OCI-LY1 (cell line): ENCODE data around the gene CTDSPL2.

Source experiments
- H2AFZ ChIP-seq: fragments of 200-600 bp; sonication (generic), shearing (Covaris generic); 2 replicates; pipeline ENCODE4 v1.6.0; 2014; ENCODE audit warnings: antibody characterized with exemption, mild to moderate bottlenecking, low read length
- H3F3A ChIP-seq: fragments of 200-600 bp; sonication (generic), shearing (Covaris generic); 2 replicates; pipeline ENCODE4 v1.6.0; 2014; ENCODE audit warnings: mild to moderate bottlenecking, antibody characterized with exemption, low read length, moderate library complexity; ENCODE audit not compliant: insufficient read depth
- H3K27ac ChIP-seq: fragments of 200-600 bp; sonication (generic); 2 replicates; pipeline ENCODE4 v1.5.1; 2014; ENCODE audit warnings: low read length, mixed run types, mild to moderate bottlenecking, low read depth; ENCODE audit not compliant: poor library complexity, severe bottlenecking
- H3K27me3 ChIP-seq: fragments of 200-600 bp; sonication (generic); 2 replicates; pipeline ENCODE4 v1.6.0; 2014; ENCODE audit warnings: antibody characterized with exemption, mild to moderate bottlenecking, low read length, moderate library complexity; ENCODE audit not compliant: insufficient read depth
- H3K36me3 ChIP-seq: fragments of 200-600 bp; sonication (generic); 2 replicates; pipeline ENCODE4 v1.6.1; 2014; ENCODE audit warnings: mild to moderate bottlenecking, antibody characterized with exemption, low read length, moderate library complexity, mixed read lengths; ENCODE audit not compliant: insufficient read depth
- H3K4me1 ChIP-seq: fragments of 200-600 bp; sonication (generic); 2 replicates; pipeline ENCODE4 v1.5.1; 2014; ENCODE audit warnings: mild to moderate bottlenecking, low read length, moderate library complexity; ENCODE audit not compliant: insufficient read depth, severe bottlenecking
- H3K4me2 ChIP-seq: fragments of 200-600 bp; sonication (generic), shearing (Covaris generic); 2 replicates; pipeline ENCODE4 v1.6.1; 2014; ENCODE audit warnings: low read length
- H3K4me3 ChIP-seq: fragments of 200-600 bp; sonication (generic); 2 replicates; pipeline ENCODE4 v1.5.1; 2014; ENCODE audit warnings: low read length, low read depth, mild to moderate bottlenecking, mixed read lengths; ENCODE audit not compliant: poor library complexity, severe bottlenecking
- H3K79me2 ChIP-seq: fragments of 200-600 bp; shearing (Covaris generic); 2 replicates; pipeline ENCODE4 v1.6.1; 2016; ENCODE audit warnings: mixed run types, low read length, mixed read lengths; ENCODE audit not compliant: insufficient read depth
- H3K9ac ChIP-seq: fragments of 200-600 bp; sonication (generic), shearing (Covaris generic); 2 replicates; pipeline ENCODE4 v1.6.1; 2014; ENCODE audit warnings: mild to moderate bottlenecking, low read length, mixed read lengths
- H3K9me2 ChIP-seq: fragments of 200-600 bp; sonication (generic), shearing (Covaris generic); 2 replicates; pipeline ENCODE4 v1.6.1; 2014; ENCODE audit warnings: low read depth, mild to moderate bottlenecking, low read length, mixed read lengths
- H3K9me3 ChIP-seq: fragments of 200-600 bp; shearing (Covaris generic); 2 replicates; pipeline ENCODE4 v1.6.1; 2014; ENCODE audit warnings: low read length, mixed read lengths
- H4K20me1 ChIP-seq: fragments of 200-600 bp; sonication (generic), shearing (Covaris generic); 2 replicates; pipeline ENCODE4 v1.6.0; 2016; ENCODE audit warnings: mild to moderate bottlenecking, low read length; ENCODE audit not compliant: insufficient read depth
- CTCF ChIP-seq: fragments of 200-600 bp; sonication (generic), shearing (Covaris generic); IDR thresholded peaks from 2 replicates; pipeline ENCODE4 v1.5.1; 2017; ENCODE audit warnings: mild to moderate bottlenecking, antibody characterized with exemption, low read length, moderate library complexity, mixed read lengths
- EZH2 ChIP-seq: fragments of 200-600 bp; sonication (generic), shearing (Covaris generic); IDR thresholded peaks from 2 replicates; pipeline ENCODE4 v1.8.0; 2017; ENCODE audit warnings: borderline replicate concordance, mixed run types, mild to moderate bottlenecking, antibody characterized with exemption, low read length, moderate library complexity, mixed read lengths

The CTDSPL2 gene

DNA sequence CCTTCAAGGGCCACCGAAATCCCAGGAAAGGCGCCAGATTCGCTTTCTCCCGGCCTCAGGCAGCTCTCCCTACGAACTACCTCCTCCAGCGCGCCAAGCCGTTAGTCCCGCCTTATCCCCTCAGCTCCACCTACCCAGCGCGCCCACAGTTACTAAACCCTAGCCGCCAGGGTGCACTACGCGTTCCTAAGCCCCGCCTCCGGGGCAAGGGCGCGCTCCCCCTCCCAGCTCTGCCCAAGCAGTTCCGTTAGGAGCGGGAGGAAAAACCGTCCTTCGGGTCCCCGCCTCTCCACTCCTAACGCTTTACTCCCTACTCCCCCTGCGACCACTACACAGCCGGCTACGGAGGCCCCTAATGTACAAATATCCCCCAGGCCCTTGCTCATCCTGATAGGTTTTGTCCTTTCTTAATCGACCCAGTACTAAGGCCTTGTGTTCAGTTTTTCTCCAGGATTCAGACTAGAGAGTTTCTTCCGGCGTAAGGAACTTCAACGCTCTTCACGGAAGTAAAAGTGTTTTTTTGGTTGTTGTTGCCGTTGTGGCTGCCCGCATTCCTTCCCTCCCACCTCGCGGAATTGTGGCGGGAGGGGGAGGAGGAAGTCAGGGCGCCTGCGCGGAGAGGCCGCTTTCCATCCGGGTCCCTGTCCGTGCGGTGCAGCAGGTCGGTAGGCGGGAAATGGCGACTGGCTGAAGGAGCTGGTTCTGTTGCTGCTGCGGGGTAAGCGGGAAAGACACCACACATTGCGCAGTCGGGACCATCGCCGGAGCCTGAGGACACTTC, at the start of gene CTDSPL2:
Gene CTDSPL2 (plus strand): TSS at position 655 of the 781 bp plus-strand sequence. CDS start 31,386 bp downstream, outside the sequence.
- H3K9me2 ChIP-seq, result no peaks in the 10 kb centered on the region
- H4K20me1 ChIP-seq, result no peaks in the 10 kb centered on the region
- H3K4me3 ChIP-seq, result peak within 1 kb of the TSS; percentile 93
- peaks cover 7% of the 10 kb centered on the region for H3K36me3 ChIP-seq
- peaks cover 57% of the 10 kb centered on the region for H3K79me2 ChIP-seq
- peak within 1 kb of the TSS; percentile 89 for H2AFZ ChIP-seq
- H3F3A ChIP-seq, result no peaks in the 10 kb centered on the region
- peak within 1 kb of the TSS; percentile 100 for H3K9ac ChIP-seq
- peaks cover 32% of the 10 kb centered on the region for H3K4me1 ChIP-seq
- TF ChIP-seq EZH2 (no peak), CTCF (peak; percentile 20; the same call in 1 of the 2 replicates)
- peak within 1 kb of the TSS; percentile 92 for H3K27ac ChIP-seq
- H3K27me3 ChIP-seq, result no peaks in the 10 kb centered on the region
- H3K9me3 ChIP-seq, result no peaks in the 10 kb centered on the region
- peak within 1 kb of the TSS; percentile 93 for H3K4me2 ChIP-seq

DNA sequence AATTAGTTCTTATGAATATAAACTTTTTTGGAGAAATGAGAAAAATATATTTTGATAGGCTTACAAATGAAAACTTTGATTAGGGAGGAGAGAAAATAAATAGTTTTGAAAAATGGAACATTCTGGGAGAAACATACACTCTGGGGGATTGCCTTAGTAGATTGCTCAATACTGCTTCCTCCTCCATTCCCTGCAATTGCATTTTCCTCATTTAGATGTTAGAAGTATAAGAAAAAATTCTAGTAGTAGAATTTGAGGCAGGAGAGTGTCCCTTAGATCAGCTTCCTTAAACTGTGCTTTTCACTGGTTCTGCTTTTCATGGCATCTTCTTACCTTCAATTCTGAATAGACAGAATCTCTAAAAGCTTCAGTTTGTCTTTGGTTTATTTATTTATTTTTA, 46.2 kb upstream of the CTDSPL2 start:
- 0 out of 2 replicates have a peak, but pooled peaks cover 5% of the 10 kb centered on the region for H3F3A ChIP-seq
- H3K4me3 ChIP-seq, result no peak overlapping the region
- TF ChIP-seq CTCF, result no peak
- TF ChIP-seq EZH2, result no peak
- H2AFZ ChIP-seq, result no peak overlapping the region
- H3K36me3 ChIP-seq, result peaks cover 7% of the 10 kb centered on the region
- no peaks in the 10 kb centered on the region for H3K4me1 ChIP-seq
- H3K79me2 ChIP-seq, result no peaks in the 10 kb centered on the region
- H3K27me3 ChIP-seq, result no peaks in the 10 kb centered on the region
- H4K20me1 ChIP-seq, result no peaks in the 10 kb centered on the region
- no peaks in the 10 kb centered on the region for H3K9me2 ChIP-seq
- H3K4me2 ChIP-seq, result no peak overlapping the region
- no peaks in the 10 kb centered on the region for H3K9me3 ChIP-seq
- H3K9ac ChIP-seq, result no peak overlapping the region
- no peak overlapping the region for H3K27ac ChIP-seq

GRCh38 chr15:44385344-44385942, 42.0 kb upstream of the CTDSPL2 start:
- Histone ChIP-seq H3K36me3 (peaks cover 3% of the 10 kb centered on the region; the same call in 1 of the 2 replicates), H3K9me3 (no peaks in the 10 kb centered on the region), H3K4me2 (no peak overlapping the region), H3K4me1 (no peaks in the 10 kb centered on the region), H3K9me2 (no peaks in the 10 kb centered on the region), H3K27me3 (no peaks in the 10 kb centered on the region), H3K9ac (no peak overlapping the region), H3K27ac (no peak overlapping the region), H2AFZ (no peak overlapping the region), H3K4me3 (no peak overlapping the region), H3K79me2 (no peaks in the 10 kb centered on the region), H4K20me1 (no peaks in the 10 kb centered on the region), H3F3A (0 out of 2 replicates have a peak, but pooled peaks cover 5% of the 10 kb centered on the region)
- TF ChIP-seq CTCF, result no peak
- no peak for TF ChIP-seq EZH2
